Ecto neural progenitor cell (in vitro differentiated cells): Measurements from ENCODE around the gene HOXD9.

Source experiments
- DNase-seq: peaks from one replicate; pipeline ENCODE4 v3.0.0-alpha.2; 2018; ENCODE audit warnings: low spot score

The HOXD9 gene

DNA sequence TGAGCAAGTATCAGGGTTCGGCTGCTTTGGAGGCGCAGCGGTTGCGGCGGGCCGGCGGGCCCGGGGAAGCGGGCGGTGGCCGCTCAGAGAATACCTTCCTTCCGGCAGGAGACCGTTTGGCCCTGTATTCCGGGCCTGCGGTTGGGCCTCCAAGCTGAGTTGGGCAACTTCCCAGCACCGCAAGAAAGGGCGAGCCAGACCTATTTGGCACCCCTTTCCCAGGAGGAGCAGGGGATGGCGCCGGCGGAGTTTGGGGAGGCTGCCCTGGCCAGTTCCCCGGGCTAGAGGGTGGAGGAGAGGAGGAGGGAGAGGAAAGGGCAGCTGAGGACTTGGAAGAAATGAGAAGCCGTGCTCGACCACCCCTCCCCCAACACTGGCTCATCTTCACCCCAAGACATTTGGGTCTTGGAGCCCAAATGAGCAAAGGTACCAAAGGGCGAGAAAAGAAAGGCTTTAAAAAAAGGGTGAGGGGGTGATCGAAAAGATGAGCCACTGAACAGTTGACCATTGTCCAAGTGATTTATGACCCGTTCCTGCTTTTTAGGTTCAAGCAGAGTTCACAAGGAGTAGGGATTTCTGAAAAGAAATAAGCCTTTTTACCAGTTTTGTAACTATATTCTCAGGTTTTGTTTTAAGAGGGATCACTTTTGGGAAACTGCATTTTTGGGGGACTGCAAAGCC, 43.0 kb downstream of the HOXD9 start:
- DNase-seq: peak; percentile 42

DNA sequence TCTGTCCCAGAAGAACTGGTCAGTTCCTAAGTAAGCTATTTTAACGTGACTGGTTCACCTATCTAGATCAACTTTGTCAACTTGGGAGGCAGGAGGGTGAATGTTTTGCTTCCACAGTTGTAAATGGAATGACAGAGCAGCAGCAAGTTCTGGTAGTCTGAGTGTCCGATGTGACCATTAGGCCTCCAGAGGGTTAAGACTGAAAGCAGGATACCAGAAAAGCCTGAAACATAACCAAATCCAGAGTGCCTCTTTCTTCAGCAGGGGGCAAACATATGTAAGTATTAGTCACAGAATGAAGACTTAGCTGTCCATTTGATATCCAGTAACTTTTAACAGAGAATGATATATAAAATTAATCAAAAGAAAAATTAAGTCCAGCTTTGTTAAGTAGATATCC, 43.8 kb downstream of the HOXD9 start:
- DNase-seq: no peak

DNA sequence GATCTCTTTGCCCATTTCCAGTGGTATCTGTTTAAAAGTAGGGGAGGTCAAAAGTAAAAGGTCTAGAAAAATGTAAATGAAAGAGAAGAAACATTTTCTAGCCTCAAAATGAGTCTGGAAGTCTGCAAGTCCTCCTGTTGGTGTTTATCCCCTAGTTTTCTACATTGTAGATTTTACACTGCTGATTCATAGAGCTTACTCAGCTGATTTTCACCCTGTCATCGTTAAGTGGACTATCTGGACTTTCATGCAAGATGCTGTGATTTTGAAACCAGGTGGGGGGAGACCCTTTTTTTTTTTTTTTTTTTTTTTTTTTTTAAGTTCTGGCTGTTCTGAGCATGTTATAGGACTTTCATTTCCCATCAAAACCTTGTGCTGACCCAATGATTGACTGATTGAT, 44.9 kb downstream of the HOXD9 start:
- no peak for DNase-seq

GRCh38 chr2:176169181-176169580, 46.7 kb downstream of the HOXD9 start:
- DNase-seq: no peak

DNA sequence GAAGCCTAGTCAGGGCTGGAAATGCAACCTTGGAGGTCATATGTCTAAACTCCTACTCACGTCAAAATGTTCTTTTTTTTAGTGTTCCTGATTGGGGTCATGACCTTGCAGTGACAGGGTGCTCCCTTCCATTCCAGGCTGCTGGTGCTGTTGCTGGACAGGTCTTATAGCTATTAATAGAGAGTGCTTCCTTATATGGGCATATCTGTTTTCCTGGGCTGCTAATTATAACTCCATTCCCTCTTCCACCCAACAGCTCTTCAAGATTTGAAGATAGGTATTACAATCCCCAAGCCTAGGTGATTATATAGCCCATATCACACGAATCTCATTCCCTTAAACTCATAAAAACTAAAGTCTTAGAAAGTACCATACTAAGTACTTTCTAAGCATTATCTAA, 47.2 kb downstream of the HOXD9 start:
- no peak for DNase-seq

GRCh38 chr2:176170602-176171305, 48.2 kb downstream of the HOXD9 start:
- no peak for DNase-seq

- no peak for DNase-seq
These were observed 49.0 kb downstream of the HOXD9 start for GRCh38 chr2:176171351-176172006.

DNA sequence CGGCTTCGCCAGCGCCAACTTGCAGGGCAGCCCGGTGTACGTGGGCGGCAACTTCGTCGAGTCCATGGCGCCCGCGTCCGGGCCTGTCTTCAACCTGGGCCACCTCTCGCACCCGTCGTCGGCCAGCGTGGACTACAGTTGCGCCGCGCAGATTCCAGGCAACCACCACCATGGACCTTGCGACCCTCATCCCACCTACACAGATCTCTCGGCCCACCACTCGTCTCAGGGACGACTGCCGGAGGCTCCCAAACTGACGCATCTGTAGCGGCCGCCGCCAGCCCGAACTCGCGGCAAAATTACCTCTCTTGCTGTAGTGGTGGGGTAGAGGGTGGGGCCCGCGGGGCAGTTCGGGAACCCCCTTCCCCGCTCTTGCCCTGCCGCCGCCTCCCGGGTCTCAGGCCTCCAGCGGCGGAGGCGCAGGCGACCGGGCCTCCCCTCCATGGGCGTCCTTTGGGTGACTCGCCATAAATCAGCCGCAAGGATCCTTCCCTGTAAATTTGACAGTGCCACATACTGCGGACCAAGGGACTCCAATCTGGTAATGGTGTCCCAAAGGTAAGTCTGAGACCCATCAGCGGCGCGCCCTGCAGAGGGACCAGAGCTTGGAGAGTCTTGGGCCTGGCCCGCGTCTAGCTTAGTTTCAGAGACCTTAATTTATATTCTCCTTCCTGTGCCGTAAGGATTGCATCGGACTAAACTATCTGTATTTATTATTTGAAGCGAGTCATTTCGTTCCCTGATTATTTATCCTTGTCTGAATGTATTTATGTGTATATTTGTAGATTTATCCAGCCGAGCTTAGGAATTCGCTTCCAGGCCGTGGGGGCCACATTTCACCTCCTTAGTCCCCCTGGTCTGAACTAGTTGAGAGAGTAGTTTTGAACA, 49.7 kb downstream of the HOXD9 start:
- peak; percentile 59 for DNase-seq

DNA sequence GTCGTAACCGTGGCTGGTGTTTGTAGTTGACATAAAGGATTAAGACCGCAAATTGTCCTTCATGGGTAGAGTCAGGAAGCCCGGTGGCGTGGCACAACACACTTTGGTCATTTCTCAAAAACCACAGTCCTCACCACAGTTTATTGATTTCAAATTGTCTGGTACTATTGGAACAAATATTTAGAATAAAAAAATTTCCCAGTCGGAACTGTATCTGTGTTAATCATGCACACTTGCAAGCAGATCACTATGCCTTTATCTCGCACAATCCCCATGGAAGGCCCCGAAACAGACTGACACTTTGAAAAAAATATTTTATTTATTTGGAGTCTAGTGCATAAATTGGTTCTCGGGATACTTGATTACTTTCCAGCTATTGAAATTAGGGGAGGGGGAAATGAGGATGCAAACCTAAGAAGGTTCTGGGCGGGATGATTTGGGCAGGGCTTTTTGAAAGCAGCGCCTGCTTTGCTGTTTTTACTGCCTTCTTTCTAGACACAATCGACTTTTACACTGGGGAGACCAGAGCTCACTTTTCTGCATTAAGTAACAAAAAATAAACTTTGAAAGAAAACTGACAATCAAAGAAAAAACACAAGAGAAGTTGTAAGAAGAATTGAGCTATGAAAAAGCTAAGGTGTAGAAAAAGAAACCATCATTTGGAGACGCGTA, 50.5 kb downstream of the HOXD9 start:
- DNase-seq: no peak

DNA sequence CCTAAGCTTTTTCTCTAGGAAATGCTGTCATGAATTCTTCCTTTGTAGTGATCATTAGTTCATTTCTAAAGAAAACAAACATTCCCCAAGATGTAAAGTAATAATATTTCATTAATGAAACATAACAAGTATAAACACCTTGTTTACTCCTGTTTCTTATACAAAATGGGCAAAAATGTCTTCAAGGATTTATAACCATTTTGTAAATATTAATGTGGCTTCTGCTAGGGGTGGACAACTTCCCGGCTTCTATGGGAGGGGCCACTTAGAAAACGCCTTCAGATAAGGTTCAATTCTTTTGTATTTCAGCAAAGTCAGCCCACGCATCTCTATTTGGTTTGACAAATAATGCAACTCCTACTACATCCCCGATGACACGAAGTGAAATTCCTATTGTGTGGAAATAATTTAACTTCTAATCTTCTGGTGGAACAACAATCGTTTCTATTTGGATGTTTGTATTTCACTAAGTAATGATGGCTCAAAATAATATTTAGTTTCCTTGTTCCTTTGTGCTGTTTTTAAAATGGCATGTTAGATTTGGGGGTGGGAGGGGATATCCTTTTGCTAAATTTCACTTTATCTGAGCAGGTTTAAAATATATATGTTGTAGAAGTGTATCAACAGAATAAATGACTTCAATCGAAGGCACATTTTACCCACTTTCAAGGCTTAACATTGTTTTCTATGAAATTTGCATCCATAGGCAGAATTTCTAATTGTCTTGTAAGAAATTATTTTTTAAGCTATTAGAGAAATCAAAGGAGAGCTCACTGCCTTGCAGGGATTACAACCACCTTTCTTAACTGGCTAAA, 51.3 kb downstream of the HOXD9 start:
- DNase-seq: no peak

GRCh38 chr2:176174382-176174823, 51.9 kb downstream of the HOXD9 start:
- peak; percentile 50 for DNase-seq
